Measurements from ENCODE around the gene RUNX1. TPM values are rescaled to one million over a fixed set of nuclear protein-coding genes. Genes with fewer than 3 reads are reported as not detected.

The RUNX1 gene
- total RNA-seq, 1 donor from 2014 or later = 7.8 TPM

DNA sequence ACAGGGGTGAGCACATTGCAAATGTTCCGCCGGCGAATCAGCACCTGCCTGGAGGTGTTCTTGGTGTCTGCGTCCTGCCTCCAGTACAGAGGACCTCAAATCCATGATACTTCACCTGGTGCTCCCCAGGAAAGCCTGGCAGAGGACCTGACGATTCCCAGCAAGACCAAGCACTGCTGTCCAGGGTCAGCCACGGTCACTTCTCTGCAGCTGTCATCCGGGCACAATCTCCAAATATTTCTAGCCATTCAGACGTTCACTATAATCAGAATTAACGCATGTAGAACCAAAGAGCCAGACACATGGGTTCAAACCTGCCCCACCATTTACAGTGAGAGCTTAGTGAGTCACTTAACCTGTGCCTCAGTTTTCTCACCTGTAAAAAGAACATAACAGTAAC, 305.8 kb downstream of the RUNX1 start:
- Histone ChIP-seq H3K36me3 (ENCODE audit: control insufficient read depth in 3 of 3, insufficient read depth in 3 of 3, low read length in 3 of 3) (no peaks in the 10 kb centered on the region), H3K27ac (ENCODE audit: low read depth, low read length) (peak overlapping the region; percentile 36), H3K4me3 (ENCODE audit: low read length in 3 of 3) (no peak overlapping the region), H3K27me3 (ENCODE audit: control insufficient read depth in 3 of 3, insufficient read depth in 3 of 3, low read length in 3 of 3) (no peaks in the 10 kb centered on the region), H3K9ac (ENCODE audit: low read depth in 1 of 3, low read length in 3 of 3) (no peak overlapping the region), H3K4me1 (ENCODE audit: control insufficient read depth in 3 of 3, insufficient read depth in 3 of 3, low read length in 3 of 3) (peaks cover 13 to 20% (median 15%) of the 10 kb centered on the region in 3 donors), H3K9me3 (ENCODE audit: control insufficient read depth in 3 of 3, low read length in 3 of 3) (no peaks in the 10 kb centered on the region)

DNA sequence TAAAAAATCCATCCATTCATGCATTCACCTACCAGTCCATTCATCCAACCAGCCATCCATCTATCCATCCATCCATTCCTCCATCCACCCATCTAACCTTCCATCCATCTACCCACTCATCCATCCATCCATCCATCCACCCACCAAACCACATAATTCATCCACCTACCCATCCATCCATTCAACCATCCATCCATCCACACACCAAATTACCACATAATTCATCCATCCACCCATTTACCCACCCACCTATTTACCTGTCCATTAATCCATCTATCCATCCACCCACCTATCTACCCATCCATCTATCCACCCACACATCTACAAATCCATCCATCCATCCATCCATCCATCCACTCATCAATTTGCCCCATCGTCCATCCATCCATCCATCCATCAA, 308.9 kb downstream of the RUNX1 start:
- Histone ChIP-seq H3K36me3 (ENCODE audit: control insufficient read depth in 3 of 3, insufficient read depth in 3 of 3, low read length in 3 of 3) (no peaks in the 10 kb centered on the region), H3K27me3 (ENCODE audit: control insufficient read depth in 3 of 3, insufficient read depth in 3 of 3, low read length in 3 of 3) (no peaks in the 10 kb centered on the region), H3K9me3 (ENCODE audit: control insufficient read depth in 3 of 3, low read length in 3 of 3) (no peaks in the 10 kb centered on the region), H3K27ac (ENCODE audit: low read depth, low read length) (no peak overlapping the region), H3K9ac (ENCODE audit: low read depth in 1 of 3, low read length in 3 of 3) (no peak overlapping the region), H3K4me3 (ENCODE audit: low read length in 3 of 3) (no peak overlapping the region), H3K4me1 (ENCODE audit: control insufficient read depth in 3 of 3, insufficient read depth in 3 of 3, low read length in 3 of 3) (peaks cover 18 to 40% (median 22%) of the 10 kb centered on the region in 3 donors)
